IPS-18a (cell line): Measurements from ENCODE around the gene VPS13D.
A peak's percentile ranks its signal among the peaks of the same experiment; 100 is the strongest.
"Not testable (repeated sequence)": the region's sequence is repeated elsewhere in the genome, so short reads cannot be mapped to it uniquely, and the experiment has no call there.

Source experiments
- H3K27ac ChIP-seq: one replicate; pipeline ENCODE4 v1.5.1; 2013; ENCODE audit warnings: low read length
- H3K27me3 ChIP-seq: one replicate; pipeline ENCODE4 v1.6.1; 2013; ENCODE audit warnings: mild to moderate bottlenecking, low read length; ENCODE audit not compliant: control insufficient read depth, insufficient read depth
- H3K36me3 ChIP-seq: one replicate; pipeline ENCODE4 v1.6.1; 2013; ENCODE audit warnings: low read depth, low read length; ENCODE audit not compliant: control insufficient read depth
- H3K4me1 ChIP-seq: one replicate; pipeline ENCODE4 v1.6.1; 2013; ENCODE audit warnings: low read depth, low read length; ENCODE audit not compliant: control insufficient read depth
- H3K4me3 ChIP-seq: one replicate; pipeline ENCODE4 v1.5.1; 2013; ENCODE audit warnings: low read length
- H3K9ac ChIP-seq: one replicate; pipeline ENCODE4 v1.6.1; 2013; ENCODE audit warnings: mild to moderate bottlenecking, low read length, moderate library complexity
- H3K9me3 ChIP-seq: one replicate; pipeline ENCODE4 v1.6.1; 2013; ENCODE audit warnings: low read depth, low read length; ENCODE audit not compliant: control insufficient read depth

Gene VPS13D

DNA sequence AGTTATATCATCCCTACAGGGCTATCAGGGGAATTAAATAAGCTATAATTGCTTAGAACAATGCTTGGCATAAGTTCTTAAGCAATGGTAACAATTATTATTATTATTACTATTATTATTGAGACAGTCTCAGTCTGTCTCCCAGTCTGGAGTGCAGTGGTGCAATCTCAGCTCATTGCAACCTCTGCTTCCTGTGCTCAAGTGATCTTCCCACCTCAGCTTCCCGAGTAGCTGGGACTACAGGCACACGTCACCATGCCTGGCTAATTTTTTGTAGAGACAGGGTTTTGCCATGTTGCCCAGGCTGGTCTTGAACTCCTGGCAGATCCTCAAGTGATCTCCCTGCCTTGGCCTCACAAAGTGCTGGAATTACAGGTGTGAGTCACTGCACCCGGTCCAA lies 308.7 kb downstream of the VPS13D start:
- H3K27ac ChIP-seq, H3K36me3 ChIP-seq, H3K9me3 ChIP-seq, H3K4me1 ChIP-seq, H3K27me3 ChIP-seq, H3K9ac ChIP-seq, H3K4me3 ChIP-seq: not testable (repeated sequence)

DNA sequence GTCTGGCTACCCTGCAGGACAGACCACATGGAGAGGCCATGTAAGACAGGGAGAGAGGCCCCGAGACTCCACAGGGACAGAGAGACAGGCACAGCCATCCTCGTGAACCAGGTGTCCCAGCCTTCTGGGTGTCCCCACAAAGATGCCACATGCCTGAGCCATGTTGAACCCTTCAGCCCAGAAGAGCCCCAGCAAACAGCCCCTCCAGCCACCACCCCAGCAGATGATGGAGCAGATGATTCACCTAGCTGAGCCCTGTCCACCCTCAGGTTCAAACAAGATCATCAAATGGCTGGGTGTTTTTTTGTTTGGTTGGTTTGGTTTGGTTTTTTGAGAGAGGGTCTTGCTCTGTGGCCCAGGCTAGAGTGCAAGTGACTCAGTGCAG lies 309.5 kb downstream of the VPS13D start:
- Histone ChIP-seq H3K9me3 (no peaks in the 10 kb centered on the region), H3K9ac (no peak overlapping the region), H3K36me3 (no peaks in the 10 kb centered on the region), H3K4me1 (peaks cover 10% of the 10 kb centered on the region), H3K27me3 (no peaks in the 10 kb centered on the region), H3K27ac (no peak overlapping the region), H3K4me3 (no peak overlapping the region)

DNA sequence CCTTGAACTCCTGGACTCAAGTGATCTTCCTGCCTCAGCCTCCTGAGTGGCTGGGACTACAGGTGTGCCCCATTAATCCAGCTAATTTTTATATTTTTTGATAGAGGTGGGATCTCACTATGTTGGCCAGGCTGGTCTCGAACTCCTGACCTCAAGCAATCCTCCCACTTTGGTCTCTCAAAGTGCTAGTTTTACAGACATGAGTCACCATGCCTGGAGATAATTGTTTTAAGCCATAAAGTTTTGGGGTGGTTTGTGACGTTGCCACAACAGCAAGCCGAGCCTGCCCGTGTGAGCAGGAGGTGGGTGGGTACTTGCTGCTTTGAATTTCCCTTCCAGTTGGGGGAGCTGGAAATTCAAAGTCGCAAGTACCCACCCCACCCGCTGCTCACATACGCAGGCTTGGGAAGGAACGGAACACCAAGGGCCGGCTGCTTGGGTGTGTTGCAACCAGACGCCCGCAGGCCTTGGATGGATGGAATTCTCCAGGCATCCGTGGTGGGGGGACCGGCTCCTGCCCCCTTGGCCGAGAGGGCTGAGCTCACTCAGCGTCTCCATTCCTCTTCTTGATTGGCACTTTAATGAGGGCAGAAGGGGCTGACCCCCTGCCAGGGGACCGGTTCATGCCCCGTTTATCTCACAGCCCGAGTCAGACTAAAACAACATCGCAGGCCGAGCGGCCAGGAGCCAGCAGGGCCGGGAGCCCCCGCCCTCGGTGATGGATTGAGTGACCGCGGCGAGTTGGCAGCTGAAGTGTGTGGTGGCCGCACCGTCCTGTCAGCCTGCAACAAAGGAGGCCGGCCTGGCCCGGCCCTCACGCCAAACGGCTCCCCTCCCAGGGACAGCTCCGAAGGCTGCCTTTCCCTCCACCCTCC lies 310.1 kb downstream of the VPS13D start:
- no peak overlapping the region for H3K27ac ChIP-seq
- peak overlapping the region; percentile 35 for H3K4me3 ChIP-seq
- H3K36me3 ChIP-seq = no peaks in the 10 kb centered on the region
- peaks cover 13% of the 10 kb centered on the region for H3K4me1 ChIP-seq
- H3K9me3 ChIP-seq = no peaks in the 10 kb centered on the region
- H3K9ac ChIP-seq = no peak overlapping the region
- no peaks in the 10 kb centered on the region for H3K27me3 ChIP-seq

DNA sequence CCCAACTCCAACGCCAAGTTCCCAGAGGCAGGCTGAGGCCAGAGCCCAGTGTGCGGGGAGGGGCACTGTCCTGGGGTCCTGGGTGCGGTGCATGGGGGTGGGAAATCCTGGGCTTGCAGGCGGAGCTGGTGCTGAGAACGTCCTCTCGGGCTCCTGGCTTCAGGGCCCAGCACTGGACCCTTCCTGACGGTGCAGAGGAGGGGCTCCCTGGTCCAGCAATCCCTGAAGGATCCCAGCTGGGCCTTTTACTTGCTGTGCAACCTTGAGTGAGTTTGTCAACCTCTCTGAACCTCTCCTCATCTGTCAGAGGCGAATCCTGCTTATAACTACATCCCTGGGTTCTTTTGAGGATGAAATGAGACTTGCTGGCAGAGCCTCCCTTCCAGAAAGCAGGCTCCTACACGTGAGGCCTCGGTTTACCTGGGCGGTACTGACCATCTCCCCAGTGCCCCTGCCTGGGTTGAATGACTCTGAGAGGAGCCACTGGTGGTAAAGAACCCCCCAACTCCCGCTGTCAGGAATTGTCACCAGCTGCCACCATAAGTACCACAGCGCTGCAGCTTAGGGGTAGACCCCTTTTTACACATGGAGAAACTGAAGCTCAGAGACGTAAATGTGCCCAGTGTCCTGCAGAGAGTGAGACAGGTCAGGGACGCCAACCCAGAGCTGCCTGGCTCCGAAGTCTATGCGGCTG lies 310.9 kb downstream of the VPS13D start:
- H3K36me3 ChIP-seq = no peaks in the 10 kb centered on the region
- H3K9me3 ChIP-seq = no peaks in the 10 kb centered on the region
- no peaks in the 10 kb centered on the region for H3K27me3 ChIP-seq
- no peak overlapping the region for H3K27ac ChIP-seq
- peak overlapping the region; percentile 35 for H3K4me3 ChIP-seq
- H3K4me1 ChIP-seq = peaks cover 16% of the 10 kb centered on the region
- H3K9ac ChIP-seq = no peak overlapping the region

- H3K9ac ChIP-seq = no peak overlapping the region
- H3K27ac ChIP-seq = no peak overlapping the region
Measured at GRCh38 chr1:12541274-12542137, 311.7 kb downstream of the VPS13D start.

DNA sequence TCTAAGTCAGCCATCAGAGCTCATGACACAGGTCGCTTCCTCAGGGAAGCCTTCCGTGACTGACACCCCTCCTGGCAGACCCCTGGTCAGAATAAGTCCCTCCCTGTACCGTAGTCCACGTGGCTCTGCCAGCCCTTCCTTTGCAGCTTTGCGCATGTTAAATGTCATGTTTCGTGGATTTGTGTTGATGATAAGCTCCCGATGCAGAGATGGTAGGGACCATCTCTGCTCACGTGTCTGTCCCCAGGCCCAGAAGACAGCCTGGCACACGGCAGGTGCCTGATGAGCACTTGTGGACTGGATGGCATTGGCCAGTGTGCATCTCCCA lies 312.3 kb downstream of the VPS13D start:
- Histone ChIP-seq H3K4me3 (no peak overlapping the region), H3K4me1 (peaks cover 16% of the 10 kb centered on the region), H3K9me3 (no peaks in the 10 kb centered on the region), H3K27me3 (no peaks in the 10 kb centered on the region), H3K36me3 (no peaks in the 10 kb centered on the region), H3K9ac (no peak overlapping the region), H3K27ac (no peak overlapping the region)

More at GRCh38 chr1:12541274-12542137, 311.7 kb downstream of the VPS13D start:
- Histone ChIP-seq H3K4me3 (no peak overlapping the region), H3K36me3 (no peaks in the 10 kb centered on the region), H3K4me1 (peaks cover 16% of the 10 kb centered on the region), H3K27me3 (no peaks in the 10 kb centered on the region), H3K9me3 (no peaks in the 10 kb centered on the region)

GRCh38 chr1:12542616-12543592 lies 313.1 kb downstream of the VPS13D start:
- Histone ChIP-seq H3K4me3 (no peak overlapping the region), H3K27ac (no peak overlapping the region), H3K36me3 (no peaks in the 10 kb centered on the region), H3K9me3 (no peaks in the 10 kb centered on the region), H3K4me1 (peaks cover 16% of the 10 kb centered on the region), H3K9ac (no peak overlapping the region), H3K27me3 (no peaks in the 10 kb centered on the region)

- no peak overlapping the region for H3K4me3 ChIP-seq
- no peak overlapping the region for H3K27ac ChIP-seq
- H3K36me3 ChIP-seq = no peaks in the 10 kb centered on the region
- peaks cover 16% of the 10 kb centered on the region for H3K4me1 ChIP-seq
- H3K9me3 ChIP-seq = no peaks in the 10 kb centered on the region
- H3K27me3 ChIP-seq = no peaks in the 10 kb centered on the region
- no peak overlapping the region for H3K9ac ChIP-seq
Measured at GRCh38 chr1:12543740-12544154, 313.9 kb downstream of the VPS13D start.

DNA sequence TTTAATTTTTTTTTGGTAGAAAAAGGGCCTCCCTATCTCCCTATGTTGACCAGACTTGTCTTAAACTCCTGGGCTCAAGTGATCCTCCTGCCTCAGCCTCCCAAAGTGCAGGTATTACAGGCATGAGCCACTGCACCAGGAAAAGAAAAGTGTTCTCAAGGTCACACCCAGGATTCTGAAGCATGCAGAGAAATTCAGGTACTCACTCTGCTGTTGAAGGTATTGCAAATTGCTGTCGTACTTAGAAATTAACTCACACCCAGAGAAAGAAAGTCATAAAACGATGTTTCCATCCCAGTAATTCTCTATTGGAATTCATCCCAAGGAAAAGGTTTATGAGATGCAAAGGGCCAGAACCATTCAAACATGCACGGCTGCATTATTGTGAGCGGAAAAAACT lies 314.5 kb downstream of the VPS13D start:
- no peaks in the 10 kb centered on the region for H3K36me3 ChIP-seq
- peaks cover 16% of the 10 kb centered on the region for H3K4me1 ChIP-seq

GRCh38 chr1:12544992-12545391 lies 315.2 kb downstream of the VPS13D start:
- H3K9ac ChIP-seq = no peak overlapping the region
- no peak overlapping the region for H3K27ac ChIP-seq
- no peaks in the 10 kb centered on the region for H3K9me3 ChIP-seq
- no peaks in the 10 kb centered on the region for H3K36me3 ChIP-seq
- peaks cover 16% of the 10 kb centered on the region for H3K4me1 ChIP-seq
- H3K4me3 ChIP-seq = no peak overlapping the region
- no peaks in the 10 kb centered on the region for H3K27me3 ChIP-seq

More for the DNA sequence above, 314.5 kb downstream of the VPS13D start:
- Histone ChIP-seq H3K27me3 (no peaks in the 10 kb centered on the region), H3K4me3 (no peak overlapping the region), H3K9ac (peak overlapping the region; percentile 2), H3K9me3 (no peaks in the 10 kb centered on the region), H3K27ac (no peak overlapping the region)
